ENCODE data around the gene METTL3. TPM values are rescaled to one million over a fixed set of nuclear protein-coding genes. Genes with fewer than 3 reads are reported as not detected.

The METTL3 gene
- total and polyA plus RNA-seq, 2 of the 13 experiments (the other 11 are each of a cell fraction or from before 2014, with no cell fraction given) = 123 to 130 TPM

DNA sequence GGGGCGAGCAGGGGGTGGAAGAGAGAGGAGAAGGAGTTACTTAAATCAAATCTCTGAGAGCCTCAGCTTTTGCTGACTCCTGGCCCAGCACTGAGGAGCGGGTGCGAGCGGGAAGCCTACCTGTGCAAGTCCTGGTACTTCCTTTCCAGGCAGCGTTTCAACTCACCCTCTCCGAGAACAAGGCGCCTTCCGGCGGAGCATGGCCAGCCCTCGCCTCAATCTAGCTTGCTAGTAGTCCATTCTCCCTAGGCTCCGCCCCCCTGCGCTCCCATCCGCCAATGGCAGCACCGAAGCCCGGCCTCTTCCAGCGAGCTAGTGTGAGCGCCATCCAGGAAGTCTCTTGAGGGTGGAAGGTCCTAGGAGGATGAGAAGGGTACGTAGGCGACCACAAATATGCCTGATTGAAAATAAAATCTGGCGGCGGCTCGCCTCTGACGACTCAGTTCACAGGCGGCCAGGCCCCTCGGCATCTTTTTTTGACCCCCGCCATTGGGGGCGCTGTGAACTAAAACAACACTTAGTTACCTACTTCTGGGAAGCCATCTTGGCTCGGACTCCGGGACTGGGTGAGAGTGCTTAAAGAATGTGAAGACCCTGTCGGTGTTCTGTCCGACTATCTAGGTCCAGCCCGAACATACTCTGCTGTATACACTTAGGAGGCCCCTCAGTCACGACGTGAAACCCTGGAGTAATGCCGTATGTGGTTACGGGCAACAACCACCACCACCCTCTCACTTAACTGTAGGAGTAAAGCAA lies 55.0 kb downstream of the METTL3 start, which contains the start of gene CHD8 (continued):
- TF ChIP-seq, protein P1, sequence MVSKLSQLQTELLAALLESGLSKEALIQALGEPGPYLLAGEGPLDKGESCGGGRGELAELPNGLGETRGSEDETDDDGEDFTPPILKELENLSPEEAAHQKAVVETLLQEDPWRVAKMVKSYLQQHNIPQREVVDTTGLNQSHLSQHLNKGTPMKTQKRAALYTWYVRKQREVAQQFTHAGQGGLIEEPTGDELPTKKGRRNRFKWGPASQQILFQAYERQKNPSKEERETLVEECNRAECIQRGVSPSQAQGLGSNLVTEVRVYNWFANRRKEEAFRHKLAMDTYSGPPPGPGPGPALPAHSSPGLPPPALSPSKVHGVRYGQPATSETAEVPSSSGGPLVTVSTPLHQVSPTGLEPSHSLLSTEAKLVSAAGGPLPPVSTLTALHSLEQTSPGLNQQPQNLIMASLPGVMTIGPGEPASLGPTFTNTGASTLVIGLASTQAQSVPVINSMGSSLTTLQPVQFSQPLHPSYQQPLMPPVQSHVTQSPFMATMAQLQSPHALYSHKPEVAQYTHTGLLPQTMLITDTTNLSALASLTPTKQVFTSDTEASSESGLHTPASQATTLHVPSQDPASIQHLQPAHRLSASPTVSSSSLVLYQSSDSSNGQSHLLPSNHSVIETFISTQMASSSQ (IDR thresholded peaks at IDR 0.05; ENCODE audit: low read depth) = peak; percentile 57; the same call in 1 of the 2 replicates
- TF ChIP-seq, protein P1 (CRISPR knock-in tag; IDR thresholded peaks at IDR 0.05; ENCODE audit: borderline replicate concordance) = peak; percentile 43; the same call in 1 of the 2 replicates
- TF ChIP-seq POLR2A (IDR thresholded peaks at IDR 0.05; ENCODE audit: insufficient read depth in 1 of 2, low read depth in 2 of 2, low read length in 2 of 2) (peak; percentile 91 to 95), RFX1 (IDR thresholded peaks at IDR 0.05) (no peak), ZNF558 (CRISPR knock-in tag; IDR thresholded peaks at IDR 0.05; ENCODE audit: borderline replicate concordance) (peak; percentile 92; the same call in 1 of the 2 replicates), ZNF644 (CRISPR knock-in tag; IDR thresholded peaks at IDR 0.05; ENCODE audit: low read depth) (peak; percentile 78; the same call in 1 of the 2 replicates), ZNF737 (CRISPR knock-in tag; IDR thresholded peaks at IDR 0.05; ENCODE audit: borderline replicate concordance) (no peak; the same call in 1 of the 2 replicates), ZNF550 (CRISPR knock-in tag; IDR thresholded peaks at IDR 0.05; ENCODE audit: borderline replicate concordance) (0 out of 2 replicates have a peak, but pooled peaks have one; percentile 64), ZNF605 (CRISPR knock-in tag; IDR thresholded peaks at IDR 0.05) (peak; percentile 73; the same call in 1 of the 2 replicates), ZBTB7B (CRISPR knock-in tag; IDR thresholded peaks at IDR 0.05) (peak; percentile 80), EED (CRISPR knock-in tag; IDR thresholded peaks at IDR 0.05) (peak; percentile 27; the same call in 1 of the 2 replicates), ZNF790 (CRISPR knock-in tag; IDR thresholded peaks at IDR 0.05; ENCODE audit: borderline replicate concordance) (no peak), ZNF775 (CRISPR knock-in tag; IDR thresholded peaks at IDR 0.05; ENCODE audit: borderline replicate concordance) (no peak), ATAD3A (CRISPR knock-in tag; IDR thresholded peaks at IDR 0.05) (no peak), ZNF335 (CRISPR knock-in tag; IDR thresholded peaks at IDR 0.05) (peak; percentile 100), SP5 (CRISPR knock-in tag; IDR thresholded peaks at IDR 0.05; ENCODE audit: borderline replicate concordance, low read depth) (peak; percentile 75), MED1 (CRISPR knock-in tag; IDR thresholded peaks at IDR 0.05) (peak; percentile 66), TRIM24 (CRISPR knock-in tag; IDR thresholded peaks at IDR 0.05) (no peak), AKAP8 (CRISPR knock-in tag; IDR thresholded peaks at IDR 0.05) (no peak), ZNF343 (CRISPR knock-in tag; IDR thresholded peaks at IDR 0.05) (no peak), MBNL3 (CRISPR knock-in tag; conservative IDR thresholded peaks at IDR 0.05) (no peak), SMAD9 (CRISPR knock-in tag; IDR thresholded peaks at IDR 0.05) (0 out of 2 replicates have a peak, but pooled peaks have one; percentile 69)
- TF ChIP-seq, protein P2, sequence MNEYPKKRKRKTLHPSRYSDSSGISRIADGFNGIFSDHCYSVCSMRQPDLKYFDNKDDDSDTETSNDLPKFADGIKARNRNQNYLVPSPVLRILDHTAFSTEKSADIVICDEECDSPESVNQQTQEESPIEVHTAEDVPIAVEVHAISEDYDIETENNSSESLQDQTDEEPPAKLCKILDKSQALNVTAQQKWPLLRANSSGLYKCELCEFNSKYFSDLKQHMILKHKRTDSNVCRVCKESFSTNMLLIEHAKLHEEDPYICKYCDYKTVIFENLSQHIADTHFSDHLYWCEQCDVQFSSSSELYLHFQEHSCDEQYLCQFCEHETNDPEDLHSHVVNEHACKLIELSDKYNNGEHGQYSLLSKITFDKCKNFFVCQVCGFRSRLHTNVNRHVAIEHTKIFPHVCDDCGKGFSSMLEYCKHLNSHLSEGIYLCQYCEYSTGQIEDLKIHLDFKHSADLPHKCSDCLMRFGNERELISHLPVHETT (CRISPR knock-in tag; conservative IDR thresholded peaks at IDR 0.05) = no peak; the same call in 1 of the 2 replicates
- TF ChIP-seq, protein P3, sequence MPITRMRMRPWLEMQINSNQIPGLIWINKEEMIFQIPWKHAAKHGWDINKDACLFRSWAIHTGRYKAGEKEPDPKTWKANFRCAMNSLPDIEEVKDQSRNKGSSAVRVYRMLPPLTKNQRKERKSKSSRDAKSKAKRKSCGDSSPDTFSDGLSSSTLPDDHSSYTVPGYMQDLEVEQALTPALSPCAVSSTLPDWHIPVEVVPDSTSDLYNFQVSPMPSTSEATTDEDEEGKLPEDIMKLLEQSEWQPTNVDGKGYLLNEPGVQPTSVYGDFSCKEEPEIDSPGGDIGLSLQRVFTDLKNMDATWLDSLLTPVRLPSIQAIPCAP (CRISPR knock-in tag; IDR thresholded peaks at IDR 0.05; ENCODE audit: low read depth) = no peak
- TF ChIP-seq, protein P4, sequence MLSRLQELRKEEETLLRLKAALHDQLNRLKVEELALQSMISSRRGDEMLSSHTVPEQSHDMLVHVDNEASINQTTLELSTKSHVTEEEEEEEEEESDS (CRISPR knock-in tag; IDR thresholded peaks at IDR 0.05; ENCODE audit: borderline replicate concordance) = no peak; the same call in 1 of the 2 replicates
